COLO829 (cell line): ENCODE data around the gene HAAO.
"Not testable (repeated sequence)": the region's sequence is repeated elsewhere in the genome, so short reads cannot be mapped to it uniquely, and the experiment has no call there.

ENCODE experiments used
- DNase-seq: peaks from one replicate; pipeline ENCODE4 v3.0.0; 2012; ENCODE audit warnings: low spot score

The HAAO gene

GRCh38 chr2:42747422-42747821, 45.0 kb downstream of the HAAO start:
- no peak for DNase-seq

GRCh38 chr2:42744545-42745082, 47.8 kb downstream of the HAAO start:
- no peak for DNase-seq

GRCh38 chr2:42743659-42743990, 48.8 kb downstream of the HAAO start:
- no peak for DNase-seq

- peak; percentile 48 for DNase-seq
Observed at GRCh38 chr2:42742740-42743658, 49.4 kb downstream of the HAAO start.

- no peak for DNase-seq
Observed at GRCh38 chr2:42741140-42741539, 51.2 kb downstream of the HAAO start.

GRCh38 chr2:42736598-42737322, 55.6 kb downstream of the HAAO start:
- no peak for DNase-seq

- DNase-seq: no peak
Observed at GRCh38 chr2:42733852-42734251, 58.5 kb downstream of the HAAO start.

GRCh38 chr2:42731316-42731715, 61.1 kb downstream of the HAAO start:
- not testable (repeated sequence) for DNase-seq

- DNase-seq: no peak
Observed at GRCh38 chr2:42726680-42727079, 65.7 kb downstream of the HAAO start.

- DNase-seq: peak; percentile 20
Observed at GRCh38 chr2:42725657-42726056, 66.7 kb downstream of the HAAO start.

GRCh38 chr2:42724886-42725285, 67.5 kb downstream of the HAAO start:
- no peak for DNase-seq

- DNase-seq: no peak
Observed at GRCh38 chr2:42723465-42723864, 68.9 kb downstream of the HAAO start.

GRCh38 chr2:42722320-42723190, 69.8 kb downstream of the HAAO start:
- DNase-seq: peak; percentile 43

- DNase-seq: no peak
Observed at GRCh38 chr2:42721898-42722297, 70.5 kb downstream of the HAAO start.
